ENCODE results near the gene PGP.

The PGP gene

GRCh38 chr16:2197765-2198164 is 16.9 kb downstream of the PGP start:
- FAIRE-seq, result no peak

- FAIRE-seq, result no peak
These were observed 17.6 kb downstream of the PGP start for GRCh38 chr16:2196981-2197511.

- FAIRE-seq, result no peak
These were observed 18.3 kb downstream of the PGP start, which contains the start of gene CASKIN1 for GRCh38 chr16:2196162-2196980. Gene CASKIN1, minus strand, starts transcription at chr16:2196605. Its CDS starts 173 bp downstream, at chr16:2196432.

- no peak for FAIRE-seq
These were observed 19.1 kb downstream of the PGP start for GRCh38 chr16:2195322-2196161.

- no peak for FAIRE-seq
These were observed 19.8 kb downstream of the PGP start for GRCh38 chr16:2194852-2195321.

- FAIRE-seq, result no peak
These were observed 20.3 kb downstream of the PGP start for GRCh38 chr16:2194166-2194834.

- FAIRE-seq, result no peak
These were observed 23.3 kb downstream of the PGP start for GRCh38 chr16:2191446-2191706.

GRCh38 chr16:2190659-2191445 is 23.8 kb downstream of the PGP start:
- FAIRE-seq, result no peak

GRCh38 chr16:2190002-2190658 is 24.5 kb downstream of the PGP start:
- no peak for FAIRE-seq

GRCh38 chr16:2189252-2189893 is 25.3 kb downstream of the PGP start:
- FAIRE-seq, result no peak

- FAIRE-seq, result no peak
These were observed 26.2 kb downstream of the PGP start for GRCh38 chr16:2188395-2188794.

GRCh38 chr16:2187212-2187611 is 27.4 kb downstream of the PGP start:
- no peak for FAIRE-seq

- no peak for FAIRE-seq
These were observed 28.1 kb downstream of the PGP start for GRCh38 chr16:2186505-2186904.

- no peak for FAIRE-seq
These were observed 28.6 kb downstream of the PGP start for GRCh38 chr16:2186064-2186463.

GRCh38 chr16:2184962-2185361 is 29.7 kb downstream of the PGP start:
- no peak for FAIRE-seq

- FAIRE-seq, result no peak
These were observed 30.3 kb downstream of the PGP start for GRCh38 chr16:2184346-2184745.

- no peak for FAIRE-seq
These were observed 31.0 kb downstream of the PGP start for GRCh38 chr16:2183671-2184070.

GRCh38 chr16:2181952-2182351 is 32.7 kb downstream of the PGP start:
- no peak for FAIRE-seq

- FAIRE-seq, result no peak
These were observed 33.4 kb downstream of the PGP start for GRCh38 chr16:2180962-2181923.

GRCh38 chr16:2180461-2180860 is 34.2 kb downstream of the PGP start:
- FAIRE-seq, result no peak
